HCT116 (cell line): ENCODE data around the gene OR56B1. TPM values are rescaled to one million over a fixed set of nuclear protein-coding genes. Genes with fewer than 3 reads are reported as not detected.

Experiments
- ATAC-seq: fragments of 200-7000 bp; cut with Tn5 transposase; 2 replicates; pipeline ENCODE4 v1.9.1; 2020; ENCODE audit warnings: mild to moderate bottlenecking, moderate library complexity
- BruUV-seq: library from RNA; stranded (reverse); fragments of 400-500 nt; replicated peaks from 2 replicates; lab custom pipeline; 2021; lab: Mats Ljungman, UMichigan
- CTCF ChIA-PET: fragments of 300-600 bp; sonication (Branson Sonifier 250); formaldehyde crosslinking; loops from one replicate; lab custom pipeline; 2021; ENCODE audit warnings: antibody characterized with exemption; lab: Charles Lee
- POLR2A ChIA-PET: fragments of 300-600, 350-600 bp; sonication (Branson Sonifier 250); formaldehyde crosslinking; loops from one replicate; lab custom pipeline; 2021; ENCODE audit warnings: antibody characterized with exemption; lab: Charles Lee
- RAD21 ChIA-PET, 2 experiments: fragments of 300-600 bp; sonication (Branson Sonifier 250); formaldehyde crosslinking; loops; one replicate each; lab custom pipeline; 2023; ENCODE audit warnings: low total read pairs in 2 of 2; ENCODE audit not compliant: uncharacterized antibody in 2 of 2, unreplicated experiment in 2 of 2, low non-redundant PET in 1 of 2; lab: Charles Lee
- DNase-seq: peaks from one replicate; pipeline ENCODE4 v3.0.0-alpha.2; 2010; ENCODE audit warnings: low read depth, low spot score
- H2AFZ ChIP-seq: fragments of 200-600 bp; shearing (Covaris generic), sonication (generic); 2 replicates; pipeline ENCODE4 v1.6.1; 2017; ENCODE audit warnings: low read depth, mixed run types, mixed read lengths, antibody characterized with exemption, low read length; ENCODE audit not compliant: poor library complexity, severe bottlenecking
- H3K27ac ChIP-seq: 2 replicates; pipeline ENCODE4 v1.5.1; 2012; ENCODE audit warnings: low read depth, low read length
- H3K27me3 ChIP-seq: fragments of 200-600 bp; sonication (generic); 2 replicates; pipeline ENCODE4 v1.6.1; 2016; ENCODE audit warnings: mixed run types, low read length, mixed read lengths; ENCODE audit not compliant: insufficient read depth
- H3K36me3 ChIP-seq, 2 experiments: fragments of 200-500 bp in 1 of 2; fragments of 200-600 bp in 1 of 2; sonication (Bioruptor generic) in 1 of 2; sonication (generic) in 1 of 2; 2 replicates each; pipeline versions ENCODE4 v1.5.1 to v1.6.1; 2014 to 2016; ENCODE audit warnings: low read length in 2 of 2, inconsistent platforms in 1 of 2, mixed read lengths in 1 of 2, mixed run types in 1 of 2; ENCODE audit not compliant: insufficient read depth in 2 of 2, control insufficient read depth in 1 of 2
- H3K4me1 ChIP-seq, 2 experiments: fragments of 200-600 bp in 1 of 2; sonication (generic) in 1 of 2; 2 replicates each; pipeline versions ENCODE4 v1.5.1 to v1.6.1; 2012 to 2017; ENCODE audit warnings: low read length in 2 of 2, inconsistent platforms in 1 of 2, mild to moderate bottlenecking in 1 of 2, mixed read lengths in 1 of 2, mixed run types in 1 of 2, moderate library complexity in 1 of 2; ENCODE audit not compliant: insufficient read depth in 2 of 2, control insufficient read depth in 1 of 2
- H3K4me2 ChIP-seq: fragments of 200-600 bp; sonication (generic); 2 replicates; pipeline ENCODE4 v1.6.1; 2017; ENCODE audit warnings: mixed run types, low read length, mixed read lengths
- H3K4me3 ChIP-seq, 2 experiments: fragments of 200-600 bp in 1 of 2; sonication (generic) in 1 of 2; replicated peaks in 1 of 2; 2 replicates each; pipeline ENCODE4 v1.5.1; 2011 to 2016; ENCODE audit warnings: low read length in 2 of 2, control low read depth in 1 of 2, low read depth in 1 of 2, mild to moderate bottlenecking in 1 of 2, mixed read lengths in 1 of 2, mixed run types in 1 of 2
- H3K79me2 ChIP-seq: fragments of 200-600 bp; sonication (generic); 2 replicates; pipeline ENCODE4 v1.6.1; 2017; ENCODE audit warnings: mild to moderate bottlenecking, mixed run types, low read length, moderate library complexity, mixed read lengths; ENCODE audit not compliant: insufficient read depth
- H3K9ac ChIP-seq: fragments of 200-600 bp; sonication (generic); 2 replicates; pipeline ENCODE4 v1.6.1; 2016; ENCODE audit warnings: low read length, mixed read lengths
- H3K9me2 ChIP-seq: fragments of 200-600 bp; sonication (generic), shearing (Covaris generic); 2 replicates; pipeline ENCODE4 v1.6.1; 2017; ENCODE audit warnings: mixed run types, mild to moderate bottlenecking, moderate library complexity; ENCODE audit not compliant: insufficient read depth
- H3K9me3 ChIP-seq, 2 experiments: fragments of 200-500 bp in 1 of 2; fragments of 200-600 bp in 1 of 2; sonication (Bioruptor generic) in 1 of 2; sonication (generic) in 1 of 2; 2 replicates each; pipeline ENCODE4 v1.6.1; 2014 to 2017; ENCODE audit warnings: low read length in 2 of 2, mixed read lengths in 2 of 2, inconsistent platforms in 1 of 2, low read depth in 1 of 2, mild to moderate bottlenecking in 1 of 2, mixed run types in 1 of 2, moderate library complexity in 1 of 2; ENCODE audit not compliant: control insufficient read depth in 1 of 2, insufficient read depth in 1 of 2
- H4K20me1 ChIP-seq: fragments of 200-600 bp; sonication (generic), shearing (Covaris generic); 2 replicates; pipeline ENCODE4 v1.6.1; 2017; ENCODE audit warnings: mixed run types, mild to moderate bottlenecking, moderate library complexity; ENCODE audit not compliant: insufficient read depth
- CTCF ChIP-seq, 3 experiments: fragments of 200-600 bp in 1 of 3; sonication (generic) in 1 of 3; IDR thresholded peaks in 2 of 3; conservative IDR thresholded peaks in 1 of 3; 2 replicates each; pipeline ENCODE4 v1.5.1; 2012 to 2017; ENCODE audit warnings: low read depth in 2 of 3, low read length in 2 of 3, antibody characterized with exemption in 1 of 3, borderline replicate concordance in 1 of 3, control low read depth in 1 of 3, mild to moderate bottlenecking in 1 of 3, mixed read lengths in 1 of 3, mixed run types in 1 of 3, moderate library complexity in 1 of 3; ENCODE audit not compliant: insufficient read depth in 1 of 3
- EGR1 ChIP-seq: IDR thresholded peaks from 2 replicates; pipeline ENCODE4 v1.6.1; 2012; ENCODE audit warnings: low read depth
- EZH2 ChIP-seq: fragments of 200-600 bp; sonication (generic); IDR thresholded peaks from 2 replicates; pipeline ENCODE4 v1.6.1; 2017; ENCODE audit warnings: antibody characterized with exemption, mixed run types
- EZH2phosphoT487 ChIP-seq: fragments of 200-600 bp; IDR thresholded peaks from 2 replicates; pipeline ENCODE4 v1.6.1; 2018; ENCODE audit warnings: antibody characterized with exemption, borderline replicate concordance
- FOSL1 ChIP-seq: IDR thresholded peaks from 2 replicates; pipeline ENCODE4 v1.6.1; 2012; ENCODE audit warnings: low read depth
- MAX ChIP-seq: IDR thresholded peaks from 2 replicates; pipeline ENCODE4 v1.6.1; 2012
- POLR2AphosphoS5 ChIP-seq: IDR thresholded peaks from 2 replicates; pipeline ENCODE4 v1.6.1; 2011; ENCODE audit warnings: mild to moderate bottlenecking, low read depth, low read length, moderate library complexity
- SIN3A ChIP-seq: IDR thresholded peaks from 2 replicates; pipeline ENCODE4 v1.6.1; 2012; ENCODE audit warnings: low read depth
- SP1 ChIP-seq: IDR thresholded peaks from 2 replicates; pipeline ENCODE4 v1.6.1; 2012; ENCODE audit warnings: low read depth
- TCF7L2 ChIP-seq: IDR thresholded peaks from 2 replicates; pipeline ENCODE4 v1.7.0; 2011; ENCODE audit warnings: borderline replicate concordance, inconsistent platforms; ENCODE audit not compliant: insufficient read depth, insufficient read length; ENCODE audit errors: extremely low read depth
- YY1 ChIP-seq: IDR thresholded peaks from 2 replicates; pipeline ENCODE4 v1.6.1; 2011; ENCODE audit warnings: low read length, low read depth, moderate library complexity, mild to moderate bottlenecking; ENCODE audit not compliant: insufficient replicate concordance; ENCODE audit errors: extremely low read depth
- ZNF274 ChIP-seq: fragments of 200-500 bp; sonication (Bioruptor generic); IDR thresholded peaks from 2 replicates; pipeline ENCODE4 v1.6.1; 2014; ENCODE audit warnings: mild to moderate bottlenecking, low read depth, low read length, inconsistent platforms
- intact Hi-C: fragments of 100-400 bp; cut with micrococcal nuclease; formaldehyde crosslinking; loops from 2 replicates; pipeline ENCODE4 v1.10.0; 2022
- total RNA-seq: library from RNA; stranded (reverse); gene quantifications from one replicate; pipeline ENCODE4 v1.2.1, GENCODE V29; 2021; ENCODE audit not compliant: unreplicated experiment
- TF ChIP-seq, protein P1 (sequence below): IDR thresholded peaks from 2 replicates; pipeline ENCODE4 v1.6.1; 2012; ENCODE audit warnings: low read depth

The OR56B1 gene
- total RNA-seq, 1 experiment from 2014 or later: not detected

- TF ChIP-seq CTCF (IDR thresholded peaks at IDR 0.05 in 2 of 3, conservative IDR thresholded peaks at IDR 0.05 in 1 of 3; ENCODE audit: borderline replicate concordance in 1 of 3, insufficient read depth in 1 of 3, low read depth in 2 of 3, low read length in 2 of 3): no peak
Observed at GRCh38 chr11:5688482-5688881, 47.8 kb upstream of the OR56B1 start (continued).

DNA sequence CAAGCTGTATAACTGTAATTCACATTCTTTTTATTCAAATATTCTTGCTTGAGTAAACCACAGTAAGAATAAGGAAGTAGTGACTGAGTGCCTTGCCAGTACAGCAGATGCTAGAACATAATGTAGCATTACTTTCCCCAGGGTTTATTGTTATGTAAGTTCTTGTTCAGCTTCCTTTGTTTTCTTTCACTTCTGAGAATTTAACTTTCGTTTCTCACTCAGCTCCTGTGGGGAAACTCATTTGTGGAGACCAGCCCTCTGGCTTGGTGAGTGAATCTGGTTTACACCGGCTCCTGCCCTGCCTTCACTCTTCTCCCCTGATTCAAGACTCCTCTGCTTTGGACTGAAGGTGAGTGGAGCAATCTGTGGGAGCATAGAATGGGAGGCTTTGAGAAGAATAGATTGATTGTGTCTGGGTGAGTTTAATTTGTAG lies 46.7 kb upstream of the OR56B1 start, which contains the start of gene TRIM22:
TSS of gene TRIM22 (plus strand) at position 240 of the 433 bp plus-strand sequence. CDS start 6,443 bp downstream, outside the sequence.
- ATAC-seq (no peak), DNase-seq (no peak)
- H3K9me3 ChIP-seq: no peaks in the 10 kb centered on the region
- no peaks in the 10 kb centered on the region for H3K79me2 ChIP-seq
- CTCF ChIA-PET: interaction anchor here (1.2 kb wide), 1 partner anchor 120 kb away, joined by 3 read pairs; no protein-coding TSS in a partner anchor
- BruUV-seq: no TSS peak
- TF ChIP-seq SP1: no peak
- no peak for TF ChIP-seq FOSL1
- TF ChIP-seq CTCF (IDR thresholded peaks at IDR 0.05 in 2 of 3, conservative IDR thresholded peaks at IDR 0.05 in 1 of 3; ENCODE audit: borderline replicate concordance in 1 of 3, insufficient read depth in 1 of 3, low read depth in 2 of 3, low read length in 2 of 3): no peak
- TF ChIP-seq EZH2: no peak
- no peak for TF ChIP-seq POLR2AphosphoS5
- TF ChIP-seq, protein P1, sequence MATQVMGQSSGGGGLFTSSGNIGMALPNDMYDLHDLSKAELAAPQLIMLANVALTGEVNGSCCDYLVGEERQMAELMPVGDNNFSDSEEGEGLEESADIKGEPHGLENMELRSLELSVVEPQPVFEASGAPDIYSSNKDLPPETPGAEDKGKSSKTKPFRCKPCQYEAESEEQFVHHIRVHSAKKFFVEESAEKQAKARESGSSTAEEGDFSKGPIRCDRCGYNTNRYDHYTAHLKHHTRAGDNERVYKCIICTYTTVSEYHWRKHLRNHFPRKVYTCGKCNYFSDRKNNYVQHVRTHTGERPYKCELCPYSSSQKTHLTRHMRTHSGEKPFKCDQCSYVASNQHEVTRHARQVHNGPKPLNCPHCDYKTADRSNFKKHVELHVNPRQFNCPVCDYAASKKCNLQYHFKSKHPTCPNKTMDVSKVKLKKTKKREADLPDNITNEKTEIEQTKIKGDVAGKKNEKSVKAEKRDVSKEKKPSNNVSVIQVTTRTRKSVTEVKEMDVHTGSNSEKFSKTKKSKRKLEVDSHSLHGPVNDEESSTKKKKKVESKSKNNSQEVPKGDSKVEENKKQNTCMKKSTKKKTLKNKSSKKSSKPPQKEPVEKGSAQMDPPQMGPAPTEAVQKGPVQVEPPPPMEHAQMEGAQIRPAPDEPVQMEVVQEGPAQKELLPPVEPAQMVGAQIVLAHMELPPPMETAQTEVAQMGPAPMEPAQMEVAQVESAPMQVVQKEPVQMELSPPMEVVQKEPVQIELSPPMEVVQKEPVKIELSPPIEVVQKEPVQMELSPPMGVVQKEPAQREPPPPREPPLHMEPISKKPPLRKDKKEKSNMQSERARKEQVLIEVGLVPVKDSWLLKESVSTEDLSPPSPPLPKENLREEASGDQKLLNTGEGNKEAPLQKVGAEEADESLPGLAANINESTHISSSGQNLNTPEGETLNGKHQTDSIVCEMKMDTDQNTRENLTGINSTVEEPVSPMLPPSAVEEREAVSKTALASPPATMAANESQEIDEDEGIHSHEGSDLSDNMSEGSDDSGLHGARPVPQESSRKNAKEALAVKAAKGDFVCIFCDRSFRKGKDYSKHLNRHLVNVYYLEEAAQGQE: no peak
- TF ChIP-seq SIN3A: no peak
- no peak for TF ChIP-seq EGR1
- TF ChIP-seq YY1: no peak
- TF ChIP-seq TCF7L2: no peak
- TF ChIP-seq ZNF274: no peak
- TF ChIP-seq MAX: no peak
- no peak for TF ChIP-seq EZH2phosphoT487
- peaks cover 4 to 6% of the 10 kb centered on the region in 2 experiments; a peak in 2 of 4 replicates for H3K4me1 ChIP-seq
- H2AFZ ChIP-seq: peak within 1 kb of the TSS; percentile 7
- no peaks in the 10 kb centered on the region for H4K20me1 ChIP-seq
- POLR2A ChIA-PET: no interaction called here
- no peak within 1 kb of the TSS for H3K9ac ChIP-seq
- RAD21 ChIA-PET: no interaction called here
- H3K36me3 ChIP-seq: no peaks in the 10 kb centered on the region
- intact Hi-C loops: loop anchor here (10.0 kb wide), 1 partner anchor 635 kb away; the partner anchor contains the start of gene CAVIN3
- peaks cover 7% of the 10 kb centered on the region; the same call in 1 of the 2 replicates for H3K27me3 ChIP-seq
- no peak within 1 kb of the TSS for H3K27ac ChIP-seq
- no peak within 1 kb of the TSS for H3K4me2 ChIP-seq
- H3K4me3 ChIP-seq: no peak within 1 kb of the TSS
- H3K9me2 ChIP-seq: no peaks in the 10 kb centered on the region
